ENCODE results near the gene COQ3.

Gene COQ3

DNA sequence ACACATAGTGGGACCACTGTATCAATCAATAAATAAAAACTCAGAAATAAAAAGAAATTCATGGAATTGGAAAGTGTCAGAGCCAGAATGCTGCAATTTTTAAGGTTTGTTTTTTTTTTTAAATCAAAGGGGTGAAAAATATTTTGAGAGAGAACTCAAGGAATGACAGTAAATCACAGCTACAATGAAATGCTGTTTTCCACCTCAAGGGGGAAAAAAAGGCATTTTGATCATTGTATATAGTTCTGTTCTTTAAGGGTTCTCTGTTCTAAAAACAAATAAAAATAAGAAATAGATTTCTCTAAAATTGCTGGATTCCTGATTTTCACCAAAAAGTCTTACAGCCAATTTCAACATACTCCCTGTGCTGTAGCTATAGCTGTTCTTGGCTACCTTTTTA, 69.0 kb downstream of the COQ3 start:
- DNase-seq: no peak

All from stimulated activated CD4-positive, alpha-beta T cell treated with anti-CD3 and anti-CD28 coated beads, Interleukin-1b, Interleukin-23, amount 100 ng/mL, for 48 hours (primary cell).